HCT116 (cell line): ENCODE results near the gene UFSP2.

Experiments
- CEBPB ChIP-seq: IDR thresholded peaks from 2 replicates; pipeline ENCODE4 v1.6.1; 2012; ENCODE audit warnings: low read depth
- RAD21 ChIP-seq: IDR thresholded peaks from 2 replicates; pipeline ENCODE4 v1.6.1; 2012; ENCODE audit warnings: low read depth, mild to moderate bottlenecking
- ZFX ChIP-seq: fragments of 450-650 bp; IDR thresholded peaks from 2 replicates; pipeline ENCODE4 v1.6.1; 2017
- TF ChIP-seq, protein P1 (sequence below), 3 experiments: fragments of 200-600 bp in 1 of 3; sonication (generic) in 1 of 3; IDR thresholded peaks in 2 of 3; conservative IDR thresholded peaks in 1 of 3; 2 replicates each; pipeline ENCODE4 v1.5.1; 2012 to 2017; ENCODE audit warnings: low read depth in 2 of 3, low read length in 2 of 3, antibody characterized with exemption in 1 of 3, borderline replicate concordance in 1 of 3, control low read depth in 1 of 3, mild to moderate bottlenecking in 1 of 3, mixed read lengths in 1 of 3, mixed run types in 1 of 3, moderate library complexity in 1 of 3; ENCODE audit not compliant: insufficient read depth in 1 of 3

DNA sequence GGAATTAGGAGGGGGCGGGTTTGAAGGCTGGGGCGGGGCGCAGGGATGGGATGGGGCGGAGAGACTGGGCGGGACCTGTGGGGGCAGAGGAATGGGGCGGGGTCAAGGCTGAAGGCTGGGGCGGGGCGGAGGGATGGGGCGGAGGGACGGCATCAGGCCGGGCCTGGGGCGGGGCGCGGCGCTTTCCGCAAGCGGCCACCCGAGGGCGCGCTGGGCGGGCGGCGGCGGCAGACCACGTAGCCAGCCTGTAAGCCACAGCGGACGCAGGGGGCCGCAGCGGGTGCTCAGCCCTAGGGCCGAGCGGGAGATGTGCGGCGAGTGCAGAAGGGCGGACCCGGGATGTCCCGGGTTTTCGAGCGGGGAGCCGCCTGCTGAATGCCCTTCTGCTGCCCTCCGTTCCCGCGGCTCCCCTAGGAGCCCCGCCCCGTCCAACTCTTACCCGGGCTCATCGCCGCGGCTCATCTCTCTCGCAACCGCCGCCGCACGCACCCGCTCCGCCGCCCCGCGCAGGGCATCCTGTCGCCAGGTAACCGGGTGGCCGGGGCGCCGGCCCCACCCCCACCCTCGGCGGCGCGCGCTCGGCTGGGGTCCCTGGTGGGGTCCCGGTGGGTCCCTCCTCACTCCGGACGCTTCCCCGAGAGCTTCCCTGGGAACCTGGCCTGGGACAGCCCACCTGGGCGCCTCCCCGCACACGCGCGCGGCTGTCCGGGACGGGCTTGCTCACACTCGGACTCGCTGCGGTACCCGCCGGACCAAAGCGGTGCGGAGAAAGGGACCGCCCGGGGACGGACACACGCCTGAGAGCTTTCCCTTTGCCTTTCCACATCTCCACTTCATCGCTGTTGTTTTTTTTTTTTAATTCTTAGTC, 45.7 kb upstream of the UFSP2 start, which contains the start of gene CCDC110:
- peak; percentile 75 for TF ChIP-seq RAD21
- no peak for TF ChIP-seq ZFX
- TF ChIP-seq, protein P1, sequence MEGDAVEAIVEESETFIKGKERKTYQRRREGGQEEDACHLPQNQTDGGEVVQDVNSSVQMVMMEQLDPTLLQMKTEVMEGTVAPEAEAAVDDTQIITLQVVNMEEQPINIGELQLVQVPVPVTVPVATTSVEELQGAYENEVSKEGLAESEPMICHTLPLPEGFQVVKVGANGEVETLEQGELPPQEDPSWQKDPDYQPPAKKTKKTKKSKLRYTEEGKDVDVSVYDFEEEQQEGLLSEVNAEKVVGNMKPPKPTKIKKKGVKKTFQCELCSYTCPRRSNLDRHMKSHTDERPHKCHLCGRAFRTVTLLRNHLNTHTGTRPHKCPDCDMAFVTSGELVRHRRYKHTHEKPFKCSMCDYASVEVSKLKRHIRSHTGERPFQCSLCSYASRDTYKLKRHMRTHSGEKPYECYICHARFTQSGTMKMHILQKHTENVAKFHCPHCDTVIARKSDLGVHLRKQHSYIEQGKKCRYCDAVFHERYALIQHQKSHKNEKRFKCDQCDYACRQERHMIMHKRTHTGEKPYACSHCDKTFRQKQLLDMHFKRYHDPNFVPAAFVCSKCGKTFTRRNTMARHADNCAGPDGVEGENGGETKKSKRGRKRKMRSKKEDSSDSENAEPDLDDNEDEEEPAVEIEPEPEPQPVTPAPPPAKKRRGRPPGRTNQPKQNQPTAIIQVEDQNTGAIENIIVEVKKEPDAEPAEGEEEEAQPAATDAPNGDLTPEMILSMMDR (IDR thresholded peaks at IDR 0.05 in 2 of 3, conservative IDR thresholded peaks at IDR 0.05 in 1 of 3; ENCODE audit: borderline replicate concordance in 1 of 3, insufficient read depth in 1 of 3, low read depth in 2 of 3, low read length in 2 of 3): peak; percentile 33 to 51 (median 50); a peak in 5 of 6 replicates
- TF ChIP-seq CEBPB: no peak; the same call in 1 of the 2 replicates
